Activated naive CD4-positive, alpha-beta T cell treated with anti-CD3 and anti-CD28 coated beads for 36 hours (primary cell): ENCODE measurements around the gene SGTB. TPM values are rescaled to one million over a fixed set of nuclear protein-coding genes. Genes with fewer than 3 reads are reported as not detected.
"Not testable (repeated sequence)": the region's sequence is repeated elsewhere in the genome, so short reads cannot be mapped to it uniquely, and the experiment has no call there.

Source experiments
- CTCF ChIA-PET: fragments of 350-600 bp; sonication (Branson Sonifier 250); formaldehyde crosslinking; loops from one replicate; lab custom pipeline; 2021; ENCODE audit warnings: antibody characterized with exemption; lab: Charles Lee
- DNase-seq: peaks from one replicate; pipeline ENCODE4 v3.0.0-alpha.2; 2020
- H3K27ac Mint-ChIP-seq: one replicate; pipeline ENCODE4 v1.8.0; 2021; ENCODE audit warnings: mild to moderate bottlenecking, mixed read lengths
- H3K27me3 Mint-ChIP-seq: one replicate; pipeline ENCODE4 v1.8.0; 2021; ENCODE audit warnings: low read depth, mixed read lengths
- H3K36me3 Mint-ChIP-seq: one replicate; pipeline ENCODE4 v1.8.0; 2021; ENCODE audit warnings: low read depth, mixed read lengths
- H3K4me1 Mint-ChIP-seq: one replicate; pipeline ENCODE4 v1.8.0; 2021; ENCODE audit warnings: low read depth, mixed read lengths
- H3K4me3 Mint-ChIP-seq: one replicate; pipeline ENCODE4 v1.8.0; 2021; ENCODE audit warnings: mild to moderate bottlenecking, moderate library complexity, mixed read lengths
- H3K9me3 Mint-ChIP-seq: one replicate; pipeline ENCODE4 v1.8.0; 2021; ENCODE audit warnings: mixed read lengths
- intact Hi-C: fragments of 100-400 bp; cut with micrococcal nuclease; formaldehyde crosslinking; loops from one replicate; pipeline ENCODE4 v1.15.1; 2023
- total RNA-seq, 2 experiments: library from RNA; stranded (reverse); gene quantifications; one replicate each; pipeline ENCODE4 v1.2.3, GENCODE V29; 2021

Gene SGTB
- total RNA-seq, 2 experiments from 2014 or later, result 16.1 to 17.3 TPM

DNA sequence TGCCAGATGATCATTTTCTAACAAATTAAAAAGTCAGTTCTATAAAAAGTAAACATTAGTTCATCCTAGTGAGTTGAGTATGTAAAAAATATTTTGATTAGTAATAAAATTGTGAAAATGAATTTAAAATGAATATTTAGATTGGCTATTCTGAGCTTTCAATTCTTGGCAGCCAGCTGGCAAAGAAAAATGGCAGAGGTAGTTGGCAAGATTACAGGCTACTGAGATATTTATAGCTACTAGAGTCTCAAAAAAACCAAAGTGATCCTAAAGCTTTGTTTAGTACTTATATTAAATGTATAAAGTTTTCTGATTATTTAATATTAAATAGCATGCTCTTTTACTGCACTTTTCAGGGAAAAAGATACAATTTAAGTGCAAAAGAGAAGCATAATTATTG is 25.0 kb downstream of the SGTB start:
- H3K27me3 Mint-ChIP-seq, result no peaks in the 10 kb centered on the region
- H3K27ac Mint-ChIP-seq, result no peak overlapping the region
- no peaks in the 10 kb centered on the region for H3K9me3 Mint-ChIP-seq
- H3K4me3 Mint-ChIP-seq, result no peak overlapping the region
- DNase-seq, result no peak
- CTCF ChIA-PET, result interaction anchor here (0.6 kb wide), 1 partner anchor 76 kb away, joined by 3 read pairs; no protein-coding TSS in a partner anchor
- peaks cover 15% of the 10 kb centered on the region for H3K36me3 Mint-ChIP-seq
- intact Hi-C loops, result no loop called here
- peaks cover 4% of the 10 kb centered on the region for H3K4me1 Mint-ChIP-seq

DNA sequence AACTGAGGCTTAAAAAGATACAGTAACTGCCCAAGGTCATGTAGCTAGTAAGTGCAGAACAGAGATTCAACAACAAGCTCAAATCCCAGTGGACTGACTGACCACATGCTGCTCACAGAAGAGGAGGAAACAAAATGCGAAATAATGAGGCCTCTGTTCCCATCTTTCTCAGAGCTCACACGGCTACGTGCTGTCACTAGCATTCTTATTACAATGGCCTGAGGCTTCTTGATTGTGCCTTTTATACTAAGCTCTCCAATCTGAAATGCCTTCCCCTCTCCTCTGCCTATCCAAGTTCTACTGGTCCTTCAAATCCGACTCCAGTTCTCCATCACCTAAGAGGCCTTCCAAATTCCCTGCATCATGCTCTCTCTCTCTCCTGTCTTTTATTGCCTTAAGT is 26.0 kb downstream of the SGTB start:
- Mint-ChIP-seq H3K27me3 (no peaks in the 10 kb centered on the region), H3K36me3 (peaks cover 18% of the 10 kb centered on the region), H3K4me3 (no peak overlapping the region), H3K9me3 (no peaks in the 10 kb centered on the region), H3K4me1 (peaks cover 4% of the 10 kb centered on the region), H3K27ac (no peak overlapping the region)
- intact Hi-C loops, result no loop called here
- CTCF ChIA-PET, result interaction anchor here (0.6 to 1.2 kb wide), 2 partner anchors 505 to 595 kb away, joined by 3 to 5 read pairs; no protein-coding TSS in a partner anchor
- DNase-seq, result no peak

DNA sequence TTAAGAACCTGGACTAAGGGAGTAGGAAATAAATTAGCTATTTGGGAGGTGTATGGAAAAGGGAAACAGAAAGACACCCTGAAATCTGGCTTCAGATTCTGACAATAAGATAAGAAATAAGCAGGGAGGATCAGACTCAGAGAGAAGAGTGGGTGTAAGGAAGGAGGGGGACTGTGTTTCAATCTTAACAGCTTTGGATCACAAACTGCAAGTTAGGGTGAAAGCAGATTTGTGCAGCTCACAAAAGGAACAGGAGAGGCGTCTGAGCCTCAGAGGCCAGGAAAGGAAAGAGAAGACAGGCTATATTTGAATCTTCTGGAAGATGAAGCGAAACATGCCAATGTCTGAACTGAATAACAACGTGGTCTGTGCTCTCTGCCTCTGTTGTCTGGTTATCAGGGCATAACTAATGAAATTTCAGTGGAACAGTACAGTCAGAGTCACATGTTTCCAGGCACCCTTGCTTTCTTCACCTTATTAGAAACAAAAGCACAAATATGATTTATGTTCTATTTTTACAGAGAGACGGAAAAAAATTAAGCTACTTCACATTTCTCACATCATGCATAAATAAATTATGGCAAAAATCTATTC is 26.6 kb downstream of the SGTB start:
- Mint-ChIP-seq H3K4me3 (no peak overlapping the region), H3K36me3 (peaks cover 21% of the 10 kb centered on the region), H3K9me3 (no peaks in the 10 kb centered on the region), H3K27ac (no peak overlapping the region), H3K27me3 (no peaks in the 10 kb centered on the region), H3K4me1 (peaks cover 4% of the 10 kb centered on the region)
- DNase-seq, result no peak
- intact Hi-C loops, result no loop called here
- CTCF ChIA-PET, result interaction anchor here (1.2 kb wide), 1 partner anchor 595 kb away, joined by 3 read pairs; no protein-coding TSS in a partner anchor

DNA sequence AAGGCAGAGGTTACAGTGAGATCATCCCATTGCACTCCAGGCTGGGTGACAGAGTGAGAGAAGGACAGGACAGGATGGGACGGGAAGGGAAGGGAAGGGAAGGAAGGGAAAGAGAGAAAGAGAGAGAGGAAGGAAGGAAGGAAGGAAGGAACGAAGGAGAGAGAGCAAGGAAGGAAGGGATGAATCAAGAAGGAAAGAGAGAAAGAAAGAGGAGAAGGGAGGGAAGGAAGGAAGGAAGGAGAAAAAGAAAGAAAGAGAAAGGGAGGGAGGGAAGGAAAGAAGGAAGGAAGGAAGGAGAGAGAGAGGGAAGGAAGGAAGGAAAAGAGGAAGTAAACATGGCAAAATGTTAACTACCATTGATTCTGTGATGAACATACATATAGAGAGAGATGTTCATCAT is 28.8 kb downstream of the SGTB start:
- Mint-ChIP-seq H3K36me3 (peaks cover 17% of the 10 kb centered on the region), H3K9me3 (no peaks in the 10 kb centered on the region), H3K4me3 (no peak overlapping the region), H3K27me3 (no peaks in the 10 kb centered on the region), H3K27ac (no peak overlapping the region), H3K4me1 (peaks cover under 1% of the 10 kb centered on the region)
- intact Hi-C loops, result no loop called here
- CTCF ChIA-PET, result no interaction called here
- no peak for DNase-seq

DNA sequence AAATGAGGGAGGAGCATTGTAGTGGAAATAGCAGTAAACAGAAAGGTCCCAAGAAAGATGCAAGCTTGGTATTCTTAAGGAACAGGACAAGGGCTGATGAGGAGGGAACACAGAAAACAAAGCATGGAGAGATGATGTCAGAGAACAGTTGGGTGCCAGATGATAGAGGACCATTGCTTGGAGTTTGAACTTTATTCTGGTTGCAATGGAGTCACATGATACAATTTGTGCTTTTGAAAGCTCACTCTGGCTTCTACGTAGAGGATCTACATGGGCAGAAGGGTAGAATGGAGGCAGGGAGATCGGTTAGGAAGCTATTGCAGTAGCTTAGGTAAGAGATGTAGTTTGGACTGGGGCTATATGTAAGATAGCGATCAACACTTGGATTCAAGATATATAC is 39.8 kb downstream of the SGTB start:
- CTCF ChIA-PET, result no interaction called here
- Mint-ChIP-seq H3K36me3 (peaks cover 42% of the 10 kb centered on the region), H3K27ac (no peak overlapping the region), H3K9me3 (no peaks in the 10 kb centered on the region), H3K4me3 (no peak overlapping the region), H3K27me3 (no peaks in the 10 kb centered on the region), H3K4me1 (peaks cover 27% of the 10 kb centered on the region)
- intact Hi-C loops, result no loop called here
- DNase-seq, result no peak

DNA sequence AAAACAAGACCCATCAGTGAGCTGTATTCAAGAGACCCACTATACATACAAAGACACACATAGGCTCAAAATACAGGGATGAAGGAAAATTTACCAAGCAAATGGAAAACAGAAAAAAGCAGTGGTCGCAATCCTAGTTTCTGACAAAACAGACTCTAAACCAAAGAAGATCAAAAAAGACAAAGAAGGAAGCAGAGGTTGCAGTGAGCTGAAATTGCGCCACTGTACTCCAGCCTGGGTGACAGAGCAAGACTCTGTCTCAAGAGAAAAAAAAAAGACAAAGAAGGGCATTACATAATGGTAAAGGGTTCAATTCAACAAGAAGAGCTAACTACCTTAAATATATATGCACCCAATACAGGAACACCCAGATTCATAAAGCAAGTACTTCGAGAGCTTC is 45.9 kb downstream of the SGTB start:
- Mint-ChIP-seq H3K4me1 (peaks cover 49% of the 10 kb centered on the region), H3K36me3 (peaks cover 32% of the 10 kb centered on the region), H3K27ac (peak overlapping the region; percentile 65)
- H3K27me3 Mint-ChIP-seq, H3K4me3 Mint-ChIP-seq, DNase-seq, intact Hi-C loops, H3K9me3 Mint-ChIP-seq: not testable (repeated sequence)
- CTCF ChIA-PET, result interaction anchor here (0.6 to 1.1 kb wide), 3 partner anchors 10 to 103 kb away, joined by 3 to 4 read pairs (median 4); no protein-coding TSS in a partner anchor

DNA sequence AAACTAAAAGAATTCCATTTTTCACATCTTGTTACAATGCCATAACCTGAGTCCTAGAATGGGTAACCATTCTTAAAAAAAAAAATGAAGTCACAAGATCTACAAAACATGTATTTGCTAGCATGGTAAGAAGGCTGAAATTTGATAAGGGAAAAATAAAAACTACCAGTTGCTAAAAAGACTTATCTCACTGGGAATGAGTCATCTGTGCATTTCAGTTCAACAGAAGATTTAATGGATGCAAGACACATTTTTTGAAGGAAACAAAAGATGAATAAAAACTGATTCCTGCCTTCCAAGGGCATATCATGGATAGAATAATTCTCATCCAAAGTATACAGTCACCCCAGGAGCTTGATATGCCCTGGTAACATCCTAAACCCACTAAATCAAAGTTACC is 47.2 kb downstream of the SGTB start:
- CTCF ChIA-PET, result interaction anchor here (0.6 kb wide), 1 partner anchor 12 kb away, joined by 3 read pairs; no protein-coding TSS in a partner anchor

DNA sequence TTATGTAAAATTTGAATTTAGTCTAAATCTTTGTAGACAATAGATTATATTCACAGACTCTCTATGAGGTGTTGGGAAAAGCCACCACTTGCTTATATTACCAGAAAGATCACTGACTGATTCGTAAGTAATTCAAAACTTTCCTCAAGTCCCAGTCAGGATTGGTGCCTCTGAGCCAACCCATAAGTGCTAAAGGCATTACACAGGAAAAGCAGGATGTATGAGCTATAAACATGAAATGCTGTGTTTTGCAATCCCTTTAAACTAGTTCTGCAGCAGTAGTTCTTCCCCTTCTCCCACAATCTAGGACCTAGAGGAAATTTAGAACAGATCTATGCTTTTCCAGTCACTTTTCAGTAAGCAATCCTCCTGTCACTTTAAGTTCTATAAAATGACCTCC is 49.1 kb downstream of the SGTB start:
- Mint-ChIP-seq H3K27me3 (no peaks in the 10 kb centered on the region), H3K4me1 (peaks cover 31% of the 10 kb centered on the region), H3K9me3 (no peaks in the 10 kb centered on the region), H3K4me3 (no peak overlapping the region), H3K27ac (no peak overlapping the region), H3K36me3 (peaks cover 16% of the 10 kb centered on the region)
- no peak for DNase-seq
- CTCF ChIA-PET, result no interaction called here
- intact Hi-C loops, result no loop called here

More for the DNA sequence above, 47.2 kb downstream of the SGTB start:
- peaks cover 45% of the 10 kb centered on the region for H3K4me1 Mint-ChIP-seq
- peaks cover 26% of the 10 kb centered on the region for H3K36me3 Mint-ChIP-seq
- intact Hi-C loops, result no loop called here
- H3K27ac Mint-ChIP-seq, result peak overlapping the region; percentile 12
- DNase-seq, result no peak
- H3K27me3 Mint-ChIP-seq, result no peaks in the 10 kb centered on the region
- no peak overlapping the region for H3K4me3 Mint-ChIP-seq
- no peaks in the 10 kb centered on the region for H3K9me3 Mint-ChIP-seq

DNA sequence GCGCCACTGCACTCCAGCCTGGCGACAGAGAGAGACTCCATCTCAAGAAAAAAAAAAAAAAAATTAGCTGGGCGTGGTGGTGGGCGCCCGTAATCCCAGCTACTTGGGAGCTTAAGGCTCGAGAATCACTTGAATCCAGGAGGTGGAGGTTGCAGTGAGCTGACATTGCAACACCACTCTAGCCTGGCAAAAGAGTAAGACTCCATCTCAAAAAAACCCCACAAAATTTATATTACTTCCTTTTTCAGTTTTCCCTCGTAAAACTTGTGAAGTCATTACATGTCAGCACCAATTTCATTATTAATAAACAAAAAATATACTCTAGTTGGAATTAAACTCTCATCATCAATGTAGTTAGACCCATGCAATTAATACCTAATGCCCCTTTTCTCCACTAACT is 53.2 kb downstream of the SGTB start:
- DNase-seq, result no peak
- Mint-ChIP-seq H3K9me3 (no peaks in the 10 kb centered on the region), H3K4me1 (peaks cover 2% of the 10 kb centered on the region), H3K36me3 (peaks cover 7% of the 10 kb centered on the region), H3K27me3 (no peaks in the 10 kb centered on the region), H3K27ac (no peak overlapping the region), H3K4me3 (no peak overlapping the region)
- intact Hi-C loops, result no loop called here
- CTCF ChIA-PET, result interaction anchor here (0.7 kb wide), 2 partner anchors 9 to 507 kb away, joined by 3 read pairs; no protein-coding TSS in a partner anchor

DNA sequence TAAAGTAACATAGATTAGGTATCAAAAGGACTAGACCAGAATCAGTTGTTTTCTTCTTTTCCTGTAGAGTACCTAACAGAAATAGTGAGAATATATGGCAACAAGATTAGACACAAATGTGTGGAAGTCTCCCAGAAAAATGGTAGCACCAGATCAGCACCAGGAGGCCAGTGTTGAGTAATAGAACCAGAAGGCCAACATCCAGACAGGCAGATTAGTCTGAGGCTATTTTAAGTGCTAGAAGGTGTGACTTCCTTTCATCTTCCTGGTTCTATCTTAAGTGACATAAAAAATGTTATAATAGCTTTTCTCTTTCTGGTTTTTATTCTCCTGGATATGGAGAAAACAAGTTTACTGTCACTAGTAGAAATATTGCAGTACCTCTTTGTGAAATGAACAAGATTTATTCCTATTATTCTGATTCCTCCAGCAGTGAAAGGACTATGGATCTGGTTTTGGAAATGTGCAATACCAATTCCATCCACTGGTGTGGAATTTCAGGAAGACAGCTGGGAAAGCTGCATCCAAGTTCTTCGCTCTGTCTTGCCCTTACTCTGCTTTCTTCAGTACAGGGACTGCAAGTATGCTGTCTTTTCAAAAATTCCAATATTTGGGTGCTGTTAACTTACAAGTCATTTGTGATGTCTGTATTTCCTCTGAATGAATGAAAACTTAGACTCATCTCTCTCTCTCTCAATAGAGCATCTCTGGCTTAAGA is 57.9 kb downstream of the SGTB start:
- intact Hi-C loops, result no loop called here
- CTCF ChIA-PET, result no interaction called here
- Mint-ChIP-seq H3K9me3 (no peaks in the 10 kb centered on the region), H3K27ac (peak overlapping the region; percentile 59), H3K4me3 (no peak overlapping the region), H3K27me3 (no peaks in the 10 kb centered on the region), H3K36me3 (peaks cover 15% of the 10 kb centered on the region), H3K4me1 (peaks cover 6% of the 10 kb centered on the region)
- DNase-seq, result no peak

DNA sequence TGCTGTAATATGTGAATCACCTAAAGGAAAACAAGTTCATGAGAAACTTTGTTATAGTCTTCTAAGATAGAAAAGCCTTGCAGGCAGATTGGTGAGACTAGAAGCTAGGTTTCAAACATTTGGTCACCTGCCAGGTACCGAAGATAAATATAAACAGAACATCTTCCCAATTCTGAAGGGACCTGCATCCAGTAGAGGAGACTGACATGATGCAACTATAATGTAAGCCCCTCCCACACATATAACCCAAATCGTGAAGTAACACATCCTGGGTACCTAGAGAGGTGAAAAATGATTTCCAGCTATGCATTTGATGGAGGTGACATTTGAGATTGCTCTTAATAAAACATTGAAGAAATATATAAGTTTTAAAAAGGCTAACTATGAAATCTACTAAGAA is 67.2 kb downstream of the SGTB start:
- intact Hi-C loops, result no loop called here
- Mint-ChIP-seq H3K27me3 (no peaks in the 10 kb centered on the region), H3K27ac (no peak overlapping the region), H3K4me3 (no peak overlapping the region), H3K4me1 (no peaks in the 10 kb centered on the region), H3K9me3 (no peaks in the 10 kb centered on the region), H3K36me3 (peaks cover 12% of the 10 kb centered on the region)
- no peak for DNase-seq
- CTCF ChIA-PET, result no interaction called here

DNA sequence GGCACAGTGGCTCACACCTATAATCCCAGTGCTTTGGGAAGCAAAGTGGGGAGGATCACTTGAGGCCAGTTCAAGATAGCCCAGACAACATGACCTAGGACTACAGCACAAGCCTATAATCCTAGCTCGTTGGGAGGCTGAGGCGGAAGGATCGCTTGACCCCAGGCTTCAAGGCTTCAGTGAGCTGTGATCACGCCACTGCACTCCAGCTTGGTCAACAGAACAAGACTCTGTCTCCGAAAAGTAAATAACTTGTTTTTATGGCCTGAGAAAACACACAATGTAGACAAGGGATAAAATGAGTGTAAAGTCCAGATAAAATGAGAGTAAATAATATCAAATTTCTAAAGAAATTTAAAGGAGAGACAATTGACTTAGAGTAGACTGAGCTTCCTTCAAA is 70.8 kb downstream of the SGTB start:
- no peaks in the 10 kb centered on the region for H3K4me1 Mint-ChIP-seq
- H3K9me3 Mint-ChIP-seq, result no peaks in the 10 kb centered on the region
- H3K4me3 Mint-ChIP-seq, result no peak overlapping the region
- intact Hi-C loops, result no loop called here
- peaks cover 15% of the 10 kb centered on the region for H3K36me3 Mint-ChIP-seq
- no peaks in the 10 kb centered on the region for H3K27me3 Mint-ChIP-seq
- DNase-seq, result no peak
- no peak overlapping the region for H3K27ac Mint-ChIP-seq
- CTCF ChIA-PET, result interaction anchor here (0.6 kb wide), 1 partner anchor 444 kb away, joined by 3 read pairs; no protein-coding TSS in a partner anchor

DNA sequence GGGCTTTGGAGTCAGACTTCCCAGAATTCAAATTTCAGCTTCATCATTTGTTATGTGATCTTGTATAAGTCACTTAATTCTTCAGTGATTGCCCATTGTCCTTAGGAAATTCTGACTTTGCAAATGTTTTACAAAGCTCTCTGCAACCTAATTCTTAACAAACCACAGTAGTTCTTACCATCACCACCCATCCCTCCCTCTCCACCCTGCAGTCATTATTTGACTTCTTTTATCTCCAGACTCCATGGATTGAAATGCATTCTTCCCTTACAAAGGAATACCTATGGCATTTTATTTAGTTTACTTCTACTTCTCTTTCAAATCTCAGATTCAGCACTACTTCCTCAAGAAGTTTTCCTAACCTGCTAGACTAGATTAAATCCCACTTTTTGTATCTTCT is 74.0 kb downstream of the SGTB start:
- Mint-ChIP-seq H3K27me3 (no peaks in the 10 kb centered on the region), H3K9me3 (no peaks in the 10 kb centered on the region), H3K4me3 (no peak overlapping the region), H3K27ac (no peak overlapping the region), H3K36me3 (peaks cover 17% of the 10 kb centered on the region), H3K4me1 (no peaks in the 10 kb centered on the region)
- no peak for DNase-seq
- intact Hi-C loops, result no loop called here
- CTCF ChIA-PET, result no interaction called here
